GM19463 (cell line): ENCODE measurements around the gene ADRA2A.

Experiments
- ATAC-seq: cut with Tn5 transposase; IDR thresholded peaks from one replicate; pipeline ENCODE4 v1.9.1; 2021; ENCODE audit warnings: mild to moderate bottlenecking, moderate library complexity; ENCODE audit not compliant: unreplicated experiment

Gene ADRA2A

DNA sequence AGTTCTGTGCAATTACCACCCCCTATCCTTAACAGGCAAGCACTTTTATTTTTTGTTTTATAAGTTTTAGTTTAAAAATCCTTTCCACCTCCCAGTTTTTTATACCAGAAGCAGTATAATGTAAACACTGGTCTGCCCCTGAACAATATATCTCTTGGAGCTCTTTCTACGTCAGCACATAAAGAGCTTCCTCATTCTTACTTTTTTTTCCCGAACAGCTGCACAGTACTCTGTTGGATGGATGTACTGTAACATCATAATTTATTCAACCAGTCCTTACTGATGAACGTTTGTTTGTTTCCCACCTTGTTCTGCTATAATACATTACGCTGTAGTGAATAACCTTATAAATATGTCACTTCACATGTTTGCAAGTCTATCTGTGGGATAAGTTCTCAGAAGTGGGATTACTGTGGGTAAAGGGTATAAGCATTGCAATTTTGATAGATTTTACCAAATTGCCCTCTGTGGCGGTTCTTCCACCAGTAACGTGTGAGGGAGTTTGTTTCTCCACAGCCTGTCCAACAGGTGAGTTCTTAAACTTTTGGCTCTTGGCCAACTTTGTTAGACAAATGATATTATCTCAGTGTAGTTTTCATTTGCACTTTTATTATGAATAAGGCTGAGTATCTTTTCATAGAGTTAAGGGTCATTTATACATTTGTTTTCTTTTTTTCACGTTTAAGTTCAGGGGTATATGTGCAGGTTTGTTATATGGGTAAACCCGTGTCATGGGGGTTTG, 32.8 kb downstream of the ADRA2A start:
- no peak for ATAC-seq

DNA sequence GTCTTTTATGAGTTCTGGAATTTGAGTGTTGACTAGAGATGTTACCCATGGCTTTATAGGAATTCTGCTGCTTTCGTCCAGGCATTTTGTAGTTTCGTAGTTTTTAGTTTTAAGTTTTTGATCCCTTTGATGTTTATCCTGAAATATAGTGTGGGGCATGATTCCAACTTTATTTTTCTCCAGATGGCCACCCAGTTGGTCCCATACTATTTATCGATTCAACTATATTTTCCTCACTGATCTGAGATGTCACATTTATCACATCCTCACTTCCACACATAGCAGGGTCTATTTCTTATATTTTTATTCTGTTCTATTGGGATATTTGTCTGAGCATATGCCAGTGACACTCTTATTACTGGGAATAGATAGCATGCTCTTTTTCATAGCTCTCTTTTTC, 33.9 kb downstream of the ADRA2A start:
- no peak for ATAC-seq

DNA sequence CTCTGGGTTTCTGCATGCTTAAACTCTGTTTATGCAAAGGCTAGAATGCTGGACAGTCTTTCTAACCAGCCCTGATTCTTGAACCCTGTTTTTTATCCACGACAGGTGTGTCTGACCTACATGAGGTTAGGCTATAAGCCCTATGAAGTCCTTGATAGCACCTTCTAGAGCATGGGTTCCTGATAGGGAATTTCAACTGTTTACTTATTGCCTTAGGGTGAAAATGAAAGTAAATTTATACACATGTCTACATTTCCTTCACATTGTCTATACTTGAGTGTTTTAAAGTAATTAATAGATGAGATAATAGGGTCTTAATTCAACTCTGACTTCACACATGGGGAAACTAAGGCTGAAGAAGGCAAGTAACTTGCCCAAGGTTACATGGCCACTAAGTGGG, 35.5 kb downstream of the ADRA2A start:
- ATAC-seq = no peak

DNA sequence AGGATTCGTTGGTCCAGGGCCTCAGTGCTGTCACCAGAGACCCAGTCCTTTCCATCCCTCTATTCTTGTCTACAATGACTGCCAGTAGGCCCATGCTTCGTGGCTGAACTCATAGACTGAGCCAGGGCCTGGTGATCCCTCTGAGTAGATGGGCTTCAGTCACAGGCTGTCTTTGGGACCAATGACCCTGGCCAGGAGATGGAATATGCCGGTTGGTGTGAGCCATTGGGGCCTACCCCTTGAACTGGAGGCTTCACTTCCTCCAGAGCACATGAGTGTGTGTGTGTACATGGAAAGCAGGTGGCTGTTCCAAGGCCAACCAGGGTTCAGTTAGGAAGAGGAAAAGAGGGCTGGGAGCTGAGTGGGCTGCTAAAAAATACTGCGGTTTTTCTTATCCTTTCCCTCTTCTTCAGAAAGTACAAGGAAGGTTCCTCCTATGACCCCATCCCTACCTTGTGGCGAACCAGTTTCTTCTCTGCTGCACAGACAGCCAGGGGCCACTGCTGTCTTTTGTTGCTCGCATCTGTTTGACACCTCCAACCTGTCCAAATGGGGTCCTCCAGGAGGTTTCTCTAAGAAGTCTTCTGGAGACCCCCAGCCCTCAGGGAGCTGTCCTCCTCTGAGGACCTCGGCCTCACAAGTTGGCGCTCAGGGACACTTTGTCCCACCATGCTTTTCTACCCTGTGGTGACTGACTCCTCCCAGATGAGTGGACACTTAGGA, 36.6 kb downstream of the ADRA2A start:
- ATAC-seq = no peak

DNA sequence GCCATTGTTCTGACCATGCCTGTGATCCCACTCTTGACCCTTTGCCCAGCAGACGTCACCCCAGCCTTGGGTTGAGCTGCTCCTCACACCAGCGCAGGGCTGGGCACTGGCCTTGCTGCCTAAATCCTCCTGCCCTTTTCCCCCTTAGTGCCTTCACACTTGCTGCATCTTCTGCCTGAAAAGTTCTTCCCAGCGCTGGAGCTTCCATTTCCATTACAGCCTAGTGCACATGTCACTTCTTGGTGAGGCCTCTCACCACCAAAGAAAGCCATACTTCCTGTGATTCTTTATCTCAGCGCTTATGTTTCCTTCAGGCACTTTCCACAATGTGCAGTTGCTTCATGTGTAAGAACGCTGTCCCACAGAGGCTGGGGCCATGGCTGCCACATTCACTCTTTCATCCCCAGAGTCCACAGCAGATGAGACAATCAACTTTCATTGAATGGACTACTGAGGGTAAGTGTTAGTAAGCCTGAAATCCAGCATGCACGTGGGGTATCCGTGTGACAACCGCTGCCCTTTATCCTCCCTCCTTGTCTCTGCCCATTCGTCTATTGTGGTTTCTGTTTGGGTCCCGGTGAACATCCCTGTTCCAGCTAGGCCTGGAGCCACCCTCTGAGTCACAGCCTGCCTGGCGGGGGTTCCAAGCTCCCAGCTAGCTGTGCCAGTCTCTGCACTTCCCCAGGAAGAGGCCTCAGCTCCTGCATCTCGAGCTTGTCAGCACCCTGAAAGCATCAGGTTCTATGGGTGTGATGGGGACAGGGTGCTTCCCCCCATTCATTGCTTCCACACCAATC, 37.3 kb downstream of the ADRA2A start:
- ATAC-seq = no peak

DNA sequence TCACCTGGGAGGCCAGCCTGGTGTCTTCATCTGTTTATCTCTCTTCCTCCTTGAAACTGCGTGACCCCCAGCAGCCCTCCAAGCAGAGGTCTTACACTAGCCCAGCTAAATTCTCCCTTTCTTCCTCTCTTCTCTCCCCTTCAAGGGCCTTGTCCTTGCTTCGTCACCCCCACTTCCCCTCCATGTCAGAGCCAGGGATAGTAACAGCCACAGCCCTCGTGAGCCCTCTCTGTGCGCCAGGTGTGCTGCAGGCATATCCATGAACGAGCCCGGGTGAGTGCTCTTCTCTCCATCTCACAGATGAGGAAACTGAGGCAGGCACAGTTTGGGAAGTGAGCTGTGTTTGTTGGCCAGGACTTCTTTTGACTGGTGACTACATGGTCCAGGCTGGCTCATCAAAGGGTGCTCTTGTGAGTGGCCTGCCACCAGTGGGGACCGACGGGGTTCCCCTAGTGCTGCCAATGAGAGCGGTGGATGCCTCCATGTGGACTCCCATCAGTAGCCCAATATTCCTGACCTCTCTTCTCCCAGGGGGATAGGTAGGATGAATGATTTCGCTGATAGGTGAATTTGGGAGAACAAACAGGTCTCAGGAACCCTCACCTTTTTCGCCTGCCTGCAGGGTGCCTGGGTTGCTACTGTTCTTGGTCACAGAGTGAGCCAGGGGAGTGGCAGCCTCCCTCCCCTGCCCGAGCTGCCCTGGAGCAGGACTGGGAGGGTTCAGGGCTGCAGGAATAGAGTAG, 38.1 kb downstream of the ADRA2A start:
- no peak for ATAC-seq

DNA sequence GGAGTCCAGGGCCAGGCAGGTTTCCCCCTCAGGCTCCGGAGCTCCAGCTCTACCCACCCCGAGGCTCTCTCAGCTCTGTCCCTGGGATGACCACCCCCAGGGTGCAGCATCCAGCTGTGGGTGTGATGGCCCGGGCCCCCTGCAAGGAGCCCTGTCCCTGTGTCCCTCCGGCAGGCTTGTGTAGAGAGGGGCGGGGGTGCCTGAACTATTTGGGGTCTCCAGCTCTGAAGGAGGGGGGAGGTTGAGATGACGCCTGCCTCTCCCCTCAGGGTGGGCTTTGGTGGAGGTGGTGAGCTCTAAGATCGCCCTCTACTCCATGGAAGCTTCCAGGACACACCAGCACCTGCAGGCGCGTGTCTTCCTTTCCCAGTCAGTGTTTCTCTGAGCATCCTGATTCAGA, 39.4 kb downstream of the ADRA2A start:
- ATAC-seq = no peak

DNA sequence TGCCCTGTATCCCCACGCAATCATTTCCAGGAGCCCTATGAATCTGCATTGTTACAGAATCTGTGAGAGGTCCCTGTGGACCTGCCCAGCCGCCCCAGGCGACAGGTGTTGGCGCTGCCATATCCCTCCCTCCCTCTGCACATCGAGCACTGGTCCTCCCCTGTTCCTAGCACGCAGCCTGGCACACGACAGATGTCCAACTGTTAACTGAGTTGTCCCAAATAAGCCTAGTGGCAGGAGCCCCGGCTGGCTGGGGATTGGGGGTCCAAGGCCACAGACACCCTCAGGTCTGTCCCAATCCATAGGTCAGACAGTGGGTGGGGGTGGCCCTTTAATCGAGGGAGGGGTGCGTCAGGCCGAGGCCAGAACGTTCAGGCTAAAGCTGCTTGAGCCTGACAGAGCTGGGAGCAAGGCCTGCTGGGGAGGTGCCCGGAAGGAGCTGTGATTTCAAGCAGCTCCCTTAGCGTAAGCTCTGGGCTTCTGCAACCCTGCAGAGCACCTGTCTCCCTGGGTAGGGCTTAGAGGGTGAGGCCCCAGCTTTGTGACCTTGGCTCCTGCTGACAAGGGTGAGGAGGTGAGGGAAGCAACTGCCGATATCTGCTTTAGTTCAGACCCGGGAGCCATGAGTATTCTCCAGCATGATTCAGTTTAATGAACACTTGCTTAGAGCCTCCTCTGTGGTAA, 40.1 kb downstream of the ADRA2A start:
- no peak for ATAC-seq

DNA sequence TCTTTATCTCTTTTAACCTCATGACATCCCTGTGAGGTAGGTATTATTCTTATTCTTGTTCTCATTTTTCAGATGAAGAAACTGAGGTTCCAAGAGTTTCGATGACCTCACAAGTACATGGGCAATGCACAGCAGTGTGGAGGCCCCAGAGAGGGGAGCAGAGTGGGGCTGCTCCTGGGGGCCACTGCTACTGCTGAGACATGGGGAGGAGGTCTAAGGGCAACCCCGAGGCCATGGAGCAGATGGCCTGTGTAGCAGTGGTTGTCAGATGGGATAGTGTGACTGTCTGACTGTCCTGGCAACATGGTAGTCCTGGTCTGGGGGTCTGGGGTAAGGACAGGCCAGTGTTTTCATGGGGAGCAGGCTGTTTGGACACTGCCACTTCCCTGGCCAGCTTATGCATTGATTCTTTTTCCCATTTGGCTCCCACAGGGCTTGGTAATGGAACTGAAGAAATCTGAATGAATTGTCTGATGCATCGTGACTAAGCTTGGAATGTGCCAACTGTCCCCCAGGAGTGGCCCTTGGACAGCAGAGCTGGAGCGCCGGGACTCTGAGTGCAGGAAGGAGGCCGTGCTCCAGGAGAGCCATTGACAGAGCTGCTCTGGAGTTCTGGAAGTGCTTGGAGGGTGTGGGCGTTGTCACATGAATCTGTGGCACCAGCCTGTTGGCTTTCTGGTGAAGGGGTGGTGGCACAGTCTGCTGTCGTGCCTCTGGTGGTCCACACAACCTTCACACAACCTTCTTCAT, 40.9 kb downstream of the ADRA2A start:
- ATAC-seq = no peak

DNA sequence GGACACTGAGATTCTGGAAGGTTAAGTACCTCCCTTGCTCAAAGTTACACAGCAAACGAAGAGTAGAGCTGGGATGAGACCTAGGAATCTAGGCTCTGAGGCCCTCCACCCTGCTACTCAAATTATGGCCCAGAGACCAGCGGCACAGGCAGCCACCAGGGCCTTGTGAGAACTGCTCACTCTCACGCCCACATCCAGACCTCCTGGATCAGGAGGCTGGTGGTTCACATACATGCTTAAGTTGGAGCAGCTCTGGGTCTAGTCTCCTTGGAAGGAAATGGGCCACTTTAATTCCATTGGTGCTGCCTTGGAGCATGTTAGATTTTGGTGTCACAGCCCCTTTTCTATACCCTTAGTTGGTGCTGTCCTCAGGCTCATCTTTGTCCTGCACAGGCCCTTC, 41.9 kb downstream of the ADRA2A start:
- ATAC-seq = no peak

DNA sequence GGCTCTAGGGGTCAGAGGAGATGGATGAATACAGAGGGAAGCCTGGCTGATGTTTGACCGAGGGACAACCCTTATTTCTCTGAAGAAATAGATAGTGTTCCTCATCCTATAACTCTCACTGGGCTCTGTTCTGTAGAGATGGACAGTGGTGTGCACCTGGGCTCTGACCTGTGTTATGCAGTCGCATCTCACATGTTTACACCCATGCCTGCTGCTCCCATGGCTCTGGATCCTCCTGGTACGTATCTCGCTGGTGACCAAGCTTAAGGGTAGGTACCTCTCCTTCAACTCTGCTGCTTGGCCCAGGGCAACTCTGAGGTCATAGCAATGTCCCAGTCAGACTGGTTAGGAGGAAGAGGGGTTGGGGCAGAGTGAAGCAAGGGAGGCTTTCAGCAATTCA, 42.8 kb downstream of the ADRA2A start:
- no peak for ATAC-seq

DNA sequence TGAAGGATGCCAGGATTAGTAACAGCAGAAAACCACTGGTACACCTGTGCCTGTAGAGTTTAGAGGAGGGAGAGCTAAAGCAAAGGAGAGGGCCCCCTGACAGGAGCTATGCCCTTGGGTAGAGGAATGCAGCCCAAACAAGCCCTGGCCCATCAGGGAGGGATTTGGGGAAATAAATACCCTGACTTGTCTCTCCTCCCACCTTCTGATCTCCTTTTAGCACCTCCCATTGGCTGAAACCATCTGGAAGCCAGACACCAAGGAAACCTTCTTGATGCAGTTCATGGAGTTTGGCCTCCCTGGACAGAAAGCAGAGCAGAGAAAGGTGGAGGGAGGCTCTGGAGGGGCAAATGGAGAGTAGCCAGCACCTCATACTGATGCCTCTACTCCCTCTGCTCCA, 45.3 kb downstream of the ADRA2A start:
- no peak for ATAC-seq

DNA sequence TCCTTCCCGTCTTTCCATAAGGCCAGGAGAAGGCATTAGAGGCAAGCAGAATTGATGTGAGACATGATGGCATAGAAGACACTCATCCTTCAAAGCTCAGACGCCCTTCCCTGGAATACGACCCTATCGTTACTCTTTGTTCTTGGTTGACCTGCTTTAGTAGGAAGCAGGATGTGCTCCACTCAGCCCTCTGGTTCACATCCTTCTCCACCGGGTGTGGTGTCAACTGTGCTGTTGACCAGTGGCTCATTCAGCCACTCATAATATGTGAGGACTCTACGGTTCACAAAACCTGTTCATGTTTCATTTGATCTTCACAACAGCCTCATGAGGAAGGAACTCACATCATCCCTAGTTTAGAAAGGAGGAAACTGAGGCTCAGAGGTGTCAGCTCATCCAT, 47.1 kb downstream of the ADRA2A start:
- no peak for ATAC-seq

DNA sequence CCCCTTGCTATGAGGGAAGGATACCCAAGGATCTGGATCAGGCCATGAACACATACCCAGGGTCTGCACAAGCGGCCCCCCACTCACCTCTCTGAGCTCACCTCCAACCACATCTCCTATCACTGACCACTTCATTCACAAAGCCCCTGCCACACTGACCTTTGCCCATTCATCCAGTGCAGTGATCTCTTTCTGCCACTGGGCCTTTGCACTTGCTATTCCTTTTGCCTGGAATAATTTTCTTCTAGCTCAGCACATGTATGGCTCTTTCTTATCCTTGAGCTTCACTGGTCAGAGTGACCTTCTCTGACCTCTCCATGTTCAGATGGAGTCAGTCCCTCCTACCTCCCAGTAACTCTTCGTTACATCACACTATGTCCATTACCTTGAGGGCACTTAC, 48.3 kb downstream of the ADRA2A start:
- ATAC-seq = no peak

DNA sequence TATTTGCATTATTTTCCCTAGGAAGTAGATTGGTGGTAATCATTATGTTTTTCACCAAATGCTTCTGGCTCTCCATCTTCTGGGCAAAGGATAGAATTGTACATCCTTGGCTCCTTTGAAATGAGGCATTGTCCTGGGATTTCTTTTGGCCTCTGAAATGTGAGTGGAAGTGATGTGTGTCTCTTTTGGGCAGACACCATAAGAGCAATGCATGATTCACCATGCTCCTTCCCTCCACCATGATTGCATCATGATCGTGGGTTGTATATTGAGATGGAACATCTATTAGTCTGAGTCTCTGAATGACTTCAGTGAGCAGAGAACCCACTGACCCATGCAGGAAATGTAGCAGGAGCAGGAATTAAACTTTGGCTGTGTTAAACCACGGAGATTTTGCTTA, 49.2 kb downstream of the ADRA2A start:
- ATAC-seq = no peak

DNA sequence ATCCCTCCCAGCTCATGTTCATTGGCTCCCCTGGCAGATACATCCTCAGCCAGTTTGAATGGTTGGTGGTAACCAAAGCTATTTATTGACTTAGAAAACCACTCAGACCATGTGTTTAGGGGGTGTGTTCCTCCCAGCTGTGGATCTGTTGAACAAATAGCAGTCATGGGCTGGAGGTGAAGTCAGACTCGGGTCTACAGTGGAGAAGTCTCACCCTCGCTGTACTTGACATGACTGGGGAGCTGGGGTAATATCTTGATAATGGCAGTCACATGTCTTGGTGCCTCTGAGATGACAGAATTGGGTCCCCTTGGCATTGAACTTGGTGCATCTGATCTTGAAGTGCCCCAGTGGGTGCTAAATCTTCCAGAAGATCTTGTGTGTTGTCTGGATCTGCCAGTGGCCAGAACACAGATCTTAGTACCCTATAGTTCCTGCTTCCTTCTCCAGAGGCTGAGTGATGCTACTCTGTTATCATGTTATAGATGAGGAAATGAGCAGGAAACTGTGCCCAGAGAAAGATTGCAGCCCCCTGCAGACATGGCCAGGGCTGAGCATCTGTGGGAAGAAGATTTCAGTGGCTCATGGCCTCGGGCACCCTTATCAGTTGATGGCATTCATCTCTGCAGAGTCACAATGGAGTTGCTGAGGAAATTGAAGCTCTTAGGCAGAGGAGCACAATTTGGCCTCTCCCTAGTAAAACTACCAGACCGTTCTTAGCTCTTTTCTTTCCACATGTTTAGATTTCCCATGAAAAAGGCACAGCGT, 50.4 kb downstream of the ADRA2A start:
- ATAC-seq = no peak

DNA sequence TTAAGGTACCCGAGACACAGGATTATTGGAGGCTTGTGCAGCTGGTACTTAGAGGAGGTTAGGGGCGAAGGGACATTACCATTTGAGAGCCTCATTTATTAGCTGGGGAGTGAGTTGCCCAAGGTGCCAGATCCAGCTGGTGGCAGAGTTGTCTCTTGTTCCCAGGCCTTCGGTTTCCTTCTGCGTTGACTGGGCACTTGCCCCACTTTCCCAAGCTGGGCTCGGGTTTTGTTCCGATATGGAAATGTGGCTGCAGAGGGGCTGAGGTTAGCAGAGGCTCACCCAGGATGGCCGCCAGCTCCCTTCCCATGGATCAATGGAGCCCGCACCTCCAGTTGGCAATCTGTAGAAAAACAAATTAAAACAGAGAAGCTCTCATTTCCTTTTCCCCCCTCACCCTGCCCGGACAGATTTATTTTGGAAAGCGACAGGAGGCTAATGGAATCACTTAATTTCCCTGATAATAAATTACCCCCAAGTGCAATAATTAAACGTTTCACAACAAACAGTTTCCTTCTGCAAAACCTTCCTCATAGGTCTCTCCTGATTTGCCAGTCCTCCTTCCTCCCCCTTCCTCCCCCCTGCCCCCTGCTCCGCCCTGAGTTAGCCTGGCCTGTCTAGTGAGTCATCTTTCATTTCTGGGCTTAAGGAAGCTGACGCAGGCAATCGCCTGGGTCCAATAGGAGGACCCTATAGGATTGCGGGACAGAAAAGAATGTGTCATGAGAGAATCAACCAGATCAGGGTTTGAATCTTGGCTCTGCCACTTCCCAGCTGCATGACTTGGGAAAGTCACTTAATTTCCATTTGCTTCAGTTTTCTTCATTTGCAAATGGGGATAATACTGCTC, 51.7 kb downstream of the ADRA2A start:
- ATAC-seq = no peak

DNA sequence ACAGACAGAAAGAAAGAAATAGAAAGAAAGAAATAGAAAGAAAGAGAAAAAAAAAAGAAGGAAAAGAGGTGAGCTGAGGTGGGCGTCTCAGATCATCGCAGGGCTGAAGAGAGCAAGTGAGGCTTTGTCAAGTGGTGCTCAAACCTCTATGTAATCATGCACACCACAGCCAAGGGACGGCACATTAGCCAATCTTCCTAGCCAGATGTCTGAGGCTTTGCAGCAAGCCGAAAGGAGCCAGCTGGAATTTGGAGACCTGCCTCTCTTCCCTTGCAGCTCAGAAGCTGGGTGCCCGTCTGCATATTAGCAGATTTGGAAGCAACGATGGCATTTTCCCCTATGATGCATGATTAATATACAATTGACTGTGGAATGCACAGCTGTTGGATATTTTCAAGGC, 52.5 kb downstream of the ADRA2A start:
- no peak for ATAC-seq
